Hematopoietic multipotent progenitor cell treated with erythropoietin and hydrocortisone succinate and interleukin-3 and kit ligand, for 6 days (in vitro differentiated cells): Measurements from ENCODE around the gene TTYH2.
"Not testable (repeated sequence)": the region's sequence is repeated elsewhere in the genome, so short reads cannot be mapped to it uniquely, and the experiment has no call there.

Experiments used
- DNase-seq: peaks from one replicate; pipeline ENCODE4 v3.0.0-alpha.2; 2015

Gene TTYH2

DNA sequence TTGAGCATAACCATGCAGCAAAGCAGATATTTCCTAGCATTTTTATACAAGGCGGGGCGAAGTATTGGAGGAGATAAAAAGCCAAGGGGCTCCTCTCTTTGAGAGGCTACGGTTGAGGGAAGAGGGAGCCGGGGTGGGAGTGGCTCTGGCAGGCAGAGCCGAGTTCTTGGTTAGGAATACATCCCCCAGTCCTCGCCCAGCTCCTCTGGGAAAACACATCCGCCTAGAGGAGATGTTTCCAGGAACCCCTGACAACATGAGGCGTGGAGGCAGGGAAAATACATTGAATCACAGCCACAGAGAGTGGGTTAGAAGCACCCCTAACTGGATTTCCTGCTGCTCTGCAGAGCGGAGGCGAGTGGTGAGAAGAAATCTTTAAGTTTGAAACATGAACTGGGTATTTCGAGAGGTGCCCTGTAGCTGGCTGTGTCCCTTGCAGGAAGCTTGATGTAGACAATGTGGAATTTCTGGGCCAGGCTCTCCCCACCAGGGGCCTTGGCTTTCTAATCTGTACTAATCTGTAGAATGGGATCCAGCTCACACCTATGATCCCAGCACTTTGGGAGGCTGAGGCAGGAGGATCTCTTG lies 27.3 kb downstream of the TTYH2 start:
- no peak for DNase-seq

DNA sequence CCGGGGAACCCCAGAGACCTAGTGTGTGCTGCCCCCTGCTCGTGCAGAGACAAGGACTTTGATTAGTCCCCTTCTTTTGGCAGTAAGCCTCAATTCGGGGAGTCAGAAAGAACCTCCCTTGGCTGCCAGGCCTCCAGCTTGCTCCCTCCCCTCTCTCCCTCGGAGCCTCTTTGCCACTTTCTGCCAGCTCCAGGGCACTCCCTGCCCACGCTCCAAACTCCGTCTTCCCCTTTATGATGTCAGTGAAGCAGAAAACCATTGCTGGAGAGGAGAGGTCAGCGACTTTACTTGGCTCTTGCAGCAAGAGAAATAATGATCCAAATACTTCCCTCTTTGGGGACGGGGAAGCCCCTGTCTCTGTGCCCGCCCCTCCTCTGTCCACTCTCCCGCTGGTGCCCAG lies 28.1 kb downstream of the TTYH2 start:
- no peak for DNase-seq

DNA sequence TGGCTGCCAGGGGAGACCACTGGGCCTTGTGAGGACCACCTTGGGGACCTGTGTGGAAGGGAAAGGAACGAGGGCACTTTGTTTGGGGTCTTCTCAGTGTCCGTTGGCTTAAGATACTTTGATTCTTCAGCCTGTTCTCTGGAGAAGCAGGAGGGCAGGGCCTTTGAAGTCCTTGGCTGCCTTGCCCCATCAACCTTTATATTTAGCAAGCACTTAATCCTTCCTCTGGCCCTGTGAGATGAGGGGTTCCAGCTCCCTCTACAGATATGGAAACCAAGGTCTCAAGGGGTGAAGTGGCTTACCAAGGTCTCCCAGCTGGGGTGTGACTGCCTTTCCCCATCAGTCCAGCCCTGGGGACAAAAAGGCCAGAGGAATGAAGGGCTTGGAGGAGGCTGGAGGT lies 28.5 kb downstream of the TTYH2 start:
- no peak for DNase-seq

DNA sequence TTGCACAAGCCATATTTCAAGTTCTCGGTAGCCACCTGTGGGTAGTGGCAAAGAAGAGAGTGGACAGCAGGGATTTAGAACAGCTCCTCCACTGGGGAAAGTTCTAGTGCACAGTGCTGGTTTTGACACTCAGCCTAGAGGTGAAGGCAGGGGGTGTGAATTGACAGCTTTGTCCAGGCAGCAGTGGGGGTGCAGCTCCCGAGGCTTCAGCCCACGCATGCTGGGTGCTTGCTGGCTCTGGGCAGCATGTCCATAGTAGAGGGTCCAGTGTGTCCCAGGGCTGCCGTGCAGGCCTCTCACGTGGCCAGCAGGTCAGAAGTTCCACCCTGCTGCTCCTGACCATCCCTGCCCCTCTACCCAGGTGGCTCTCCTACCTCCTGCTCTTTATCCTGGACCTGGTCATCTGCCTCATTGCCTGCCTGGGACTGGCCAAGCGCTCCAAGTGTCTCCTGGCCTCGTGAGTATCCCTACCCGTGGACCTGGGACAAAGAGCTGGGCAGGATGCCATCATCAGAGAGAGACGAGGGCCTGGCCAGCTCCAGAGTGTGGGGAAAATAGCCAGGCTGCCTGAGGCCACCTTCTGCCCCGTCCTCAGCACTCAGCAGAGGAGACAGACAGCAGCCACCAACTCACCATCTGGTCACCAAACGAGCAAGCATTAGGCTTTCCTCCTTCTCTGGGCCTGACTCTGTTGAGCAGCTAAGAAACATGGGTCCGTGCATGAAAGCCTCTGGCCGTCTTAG lies 29.8 kb downstream of the TTYH2 start:
- DNase-seq = no peak

DNA sequence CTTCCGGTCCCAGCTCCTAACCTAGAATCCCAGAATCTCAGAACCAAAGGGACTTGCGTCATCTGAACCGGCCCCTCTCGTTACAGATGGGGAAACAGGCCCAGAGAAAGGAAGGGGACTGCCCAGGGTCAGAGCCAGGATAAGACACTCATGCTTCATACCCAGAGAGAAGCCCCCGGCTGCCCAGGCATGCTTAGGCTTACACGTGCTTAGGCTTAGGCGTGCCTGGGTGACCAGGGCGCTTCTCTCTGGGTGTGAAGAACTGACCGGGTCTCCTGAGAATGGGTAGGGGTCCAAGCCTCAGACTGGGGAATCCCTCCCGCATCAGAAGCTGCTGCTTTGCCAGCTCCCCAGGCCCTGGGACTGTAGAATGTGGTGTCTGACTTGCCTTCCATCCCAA lies 30.8 kb downstream of the TTYH2 start:
- DNase-seq = no peak

DNA sequence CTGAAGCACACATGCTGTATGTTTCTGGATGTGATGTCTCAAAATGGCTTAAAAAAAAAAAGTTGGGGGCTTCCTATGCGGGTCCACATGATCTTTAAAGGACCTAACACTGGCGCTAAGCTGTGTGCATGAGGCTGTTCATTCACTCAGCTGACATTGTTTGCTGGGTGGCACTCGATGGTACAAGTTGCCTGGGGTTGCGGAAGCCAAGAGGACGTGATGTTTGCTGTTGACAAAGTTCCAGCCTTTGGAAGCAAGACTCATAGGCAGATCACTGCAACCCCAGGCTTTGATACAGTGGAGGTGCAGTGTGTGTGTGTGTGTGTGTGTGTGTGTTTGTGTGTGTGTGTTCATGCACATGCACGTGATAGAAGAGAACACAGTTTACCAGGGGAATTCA lies 31.2 kb downstream of the TTYH2 start:
- DNase-seq = no peak

DNA sequence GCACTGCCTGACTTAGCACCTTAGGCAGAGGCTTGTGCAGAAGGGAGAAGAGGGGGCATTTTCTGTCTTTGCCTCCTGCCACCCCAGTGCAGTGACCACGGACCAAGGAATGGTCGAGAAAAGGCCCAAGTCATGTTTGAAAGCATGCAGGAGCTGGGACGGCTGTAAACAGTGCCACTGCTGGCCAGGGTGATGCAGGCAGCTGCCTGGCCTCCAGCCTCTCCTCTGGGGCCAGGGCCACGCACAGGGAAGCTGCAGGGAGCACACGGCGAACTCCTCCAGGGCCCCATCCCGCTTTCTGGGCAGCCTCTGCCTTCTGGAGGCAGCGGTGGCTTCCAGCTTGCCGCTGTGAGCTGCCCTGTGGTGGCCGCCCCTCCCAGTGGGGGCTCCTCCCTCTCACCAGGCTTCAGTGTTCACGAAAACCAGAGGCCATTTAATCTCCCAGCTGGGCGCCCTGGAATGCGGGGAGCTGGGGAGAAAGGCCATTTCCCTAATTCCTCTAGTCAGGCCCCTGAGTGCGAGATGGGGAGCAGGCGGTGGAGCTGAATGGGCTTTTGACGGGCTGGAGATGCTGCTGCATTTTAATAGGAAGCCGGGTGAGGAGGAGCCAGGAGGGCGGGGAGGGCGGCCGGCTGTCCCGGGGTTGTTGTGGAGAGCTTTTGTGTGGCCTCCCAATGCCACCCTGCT lies 31.9 kb downstream of the TTYH2 start:
- no peak for DNase-seq

DNA sequence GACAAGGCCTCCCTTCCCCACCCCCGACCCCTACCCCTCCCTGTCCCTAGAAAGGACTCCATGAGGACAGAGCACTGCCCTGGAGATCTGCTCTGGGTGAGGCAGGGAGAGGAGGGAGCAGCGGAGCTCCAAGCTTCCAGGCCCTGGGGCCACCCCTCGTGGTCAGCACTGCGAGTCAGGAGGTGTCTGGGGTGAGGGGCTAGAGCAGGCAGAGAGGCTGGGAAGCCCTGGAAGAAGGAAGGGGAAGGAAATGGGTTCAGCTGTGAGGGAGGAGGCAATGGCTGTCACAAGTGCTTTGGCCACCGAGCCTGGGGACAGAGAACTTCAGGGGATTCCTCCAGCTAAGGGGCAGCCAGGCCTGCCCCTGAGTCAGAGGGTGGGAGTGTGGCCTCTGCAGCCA lies 32.5 kb downstream of the TTYH2 start:
- DNase-seq = no peak

DNA sequence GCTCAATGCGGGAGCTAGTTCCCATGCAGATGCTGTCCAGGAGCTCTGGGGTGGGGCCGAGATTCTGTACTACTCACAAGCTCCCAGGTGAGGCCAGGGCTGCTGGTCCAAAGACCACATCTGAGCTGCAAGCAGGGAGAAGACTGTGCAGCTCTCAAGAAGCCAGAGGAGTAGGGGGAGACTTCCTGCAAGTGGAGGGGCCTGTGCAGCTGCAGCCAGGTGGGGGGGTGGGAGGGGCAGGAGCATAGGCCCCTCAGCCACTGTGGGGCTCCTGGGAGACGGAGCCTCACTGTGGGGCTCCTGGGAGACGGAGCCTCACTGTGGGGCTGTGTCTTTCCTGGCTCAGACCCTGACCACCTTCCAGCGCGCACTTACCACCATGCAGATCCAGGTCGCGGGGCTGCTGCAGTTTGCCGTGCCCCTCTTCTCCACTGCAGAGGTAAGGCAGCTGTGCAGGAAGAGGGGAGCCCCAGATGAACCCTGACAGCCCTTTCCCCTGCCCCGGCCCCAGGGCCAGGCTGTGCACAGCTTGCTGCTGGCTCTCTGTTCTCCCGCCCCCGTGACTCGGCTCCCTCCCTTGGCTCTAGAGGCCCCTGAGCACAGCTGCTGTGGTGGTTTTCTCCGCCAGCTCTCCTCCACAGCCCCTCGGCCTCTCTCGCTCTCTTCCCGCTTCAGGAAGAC lies 36.4 kb downstream of the TTYH2 start:
- DNase-seq = no peak

DNA sequence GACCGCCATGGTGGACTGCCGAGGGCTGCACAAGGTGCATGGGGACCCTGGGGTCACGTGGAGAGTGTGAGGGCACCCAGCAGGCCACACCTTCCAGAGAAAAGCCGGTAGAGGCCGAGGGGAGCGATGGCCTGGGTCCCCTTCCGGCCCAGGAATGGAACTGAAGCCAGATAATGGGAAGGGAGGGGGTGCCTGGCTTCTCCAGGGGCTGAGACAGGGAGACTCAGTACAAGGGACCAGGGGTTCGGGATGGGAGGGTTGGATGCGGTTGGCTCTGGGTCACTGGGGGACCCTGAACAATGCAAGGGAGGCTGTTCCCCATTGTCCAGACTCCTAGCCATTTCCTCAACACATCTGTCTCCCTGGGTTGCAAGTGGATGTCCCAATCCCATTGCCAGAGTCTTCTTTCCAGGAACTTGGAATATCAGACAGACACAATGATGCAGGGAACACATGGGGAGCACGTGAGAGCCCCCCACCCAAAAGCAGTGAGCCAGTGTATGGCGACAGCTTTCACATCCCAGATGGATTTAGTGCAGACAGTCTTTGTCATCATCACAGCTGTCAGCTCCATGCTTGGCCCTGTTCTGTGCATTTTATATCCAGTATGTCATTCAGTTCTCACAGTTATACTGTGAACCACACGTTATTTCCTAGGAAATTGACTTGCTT lies 37.1 kb downstream of the TTYH2 start:
- no peak for DNase-seq

DNA sequence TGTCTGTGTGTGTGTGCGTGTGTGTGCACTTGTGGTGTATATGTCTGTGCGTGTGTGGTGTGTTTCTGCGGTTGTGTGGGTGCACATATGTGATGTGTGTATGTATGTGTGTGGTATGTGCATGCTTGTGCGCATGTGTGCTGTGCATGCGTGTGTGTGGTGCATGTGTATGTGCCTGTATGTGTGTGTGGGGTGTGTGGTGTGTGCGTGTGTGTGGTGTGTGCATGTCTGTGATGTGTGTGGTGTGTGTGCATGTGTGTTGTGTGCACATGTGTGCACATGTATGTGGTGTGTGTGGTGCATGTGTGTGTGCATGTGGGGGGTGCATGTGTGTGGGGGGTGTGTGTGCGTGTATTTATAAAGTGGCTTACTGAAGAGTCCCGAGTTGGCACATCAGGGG lies 37.7 kb downstream of the TTYH2 start:
- no peak for DNase-seq

DNA sequence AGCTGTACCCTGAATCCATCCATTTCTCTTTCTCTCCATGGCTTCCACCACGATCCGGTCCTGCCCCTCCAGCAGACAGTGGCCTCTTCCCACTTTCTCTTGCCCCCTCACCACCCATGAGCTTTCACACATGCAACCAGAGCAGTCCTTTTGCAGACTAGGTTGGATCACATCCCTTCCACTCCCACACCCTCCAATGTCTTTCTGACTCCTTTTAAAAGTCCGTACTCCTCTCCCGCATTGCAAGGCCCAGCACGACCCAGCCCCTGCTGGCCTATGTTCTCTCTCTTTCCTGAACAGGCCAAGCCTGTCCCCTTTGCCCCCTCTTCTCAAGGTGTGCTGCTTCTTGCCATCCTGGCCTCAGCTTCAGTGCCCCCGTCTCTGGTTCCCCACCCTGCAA lies 38.2 kb downstream of the TTYH2 start:
- DNase-seq = no peak

DNA sequence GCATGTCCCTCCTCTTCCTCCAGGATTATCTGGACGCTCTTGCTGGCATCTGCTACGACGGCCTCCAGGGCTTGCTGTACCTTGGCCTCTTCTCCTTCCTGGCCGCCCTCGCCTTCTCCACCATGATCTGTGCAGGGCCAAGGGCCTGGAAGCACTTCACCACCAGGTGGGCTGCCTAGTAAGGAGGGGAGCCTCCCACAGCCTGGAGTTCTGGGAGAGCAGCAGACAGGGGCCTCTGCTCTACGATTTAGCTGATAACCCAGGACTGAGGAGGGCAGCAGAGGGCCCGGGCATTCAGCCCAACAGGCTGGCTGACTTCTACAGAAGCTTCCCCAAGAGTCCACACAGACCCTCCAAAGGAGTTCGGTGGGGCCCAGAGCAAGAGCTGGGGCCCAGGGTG lies 38.8 kb downstream of the TTYH2 start:
- DNase-seq = peak; percentile 39

DNA sequence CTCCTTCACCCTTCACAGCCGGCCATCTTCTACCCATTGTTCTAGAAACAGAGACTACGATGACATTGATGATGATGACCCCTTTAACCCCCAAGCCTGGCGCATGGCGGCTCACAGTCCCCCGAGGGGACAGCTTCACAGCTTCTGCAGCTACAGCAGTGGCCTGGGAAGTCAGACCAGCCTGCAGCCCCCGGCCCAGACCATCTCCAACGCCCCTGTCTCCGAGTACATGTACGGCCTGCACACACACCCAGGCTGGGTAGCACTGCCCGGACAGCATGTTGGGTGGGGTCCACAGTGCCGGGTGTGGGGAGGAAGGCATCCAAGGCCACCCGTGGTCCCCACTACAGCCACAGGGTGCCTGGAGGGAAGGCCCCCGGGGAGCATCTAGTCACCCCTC lies 39.7 kb downstream of the TTYH2 start:
- DNase-seq = no peak

DNA sequence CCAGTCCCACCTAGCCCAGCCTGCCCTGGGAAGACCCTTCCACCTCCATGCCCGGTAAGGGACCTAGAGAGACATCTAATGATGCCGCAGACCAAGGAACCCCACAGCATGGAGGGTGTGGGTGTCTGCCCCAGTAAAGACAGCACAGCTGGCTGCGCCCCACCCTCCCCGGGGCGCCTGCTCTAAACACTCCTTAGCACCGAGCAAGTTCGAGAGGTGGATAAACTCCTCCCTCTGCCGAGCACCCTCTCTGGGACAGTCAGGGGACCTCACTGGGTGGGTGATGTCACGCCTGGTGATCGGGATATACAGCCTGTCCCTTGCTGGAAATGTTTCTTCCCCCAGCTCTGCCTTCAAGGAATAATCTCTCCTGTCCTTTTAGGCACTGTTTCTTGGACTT lies 43.9 kb downstream of the TTYH2 start:
- DNase-seq = no peak

DNA sequence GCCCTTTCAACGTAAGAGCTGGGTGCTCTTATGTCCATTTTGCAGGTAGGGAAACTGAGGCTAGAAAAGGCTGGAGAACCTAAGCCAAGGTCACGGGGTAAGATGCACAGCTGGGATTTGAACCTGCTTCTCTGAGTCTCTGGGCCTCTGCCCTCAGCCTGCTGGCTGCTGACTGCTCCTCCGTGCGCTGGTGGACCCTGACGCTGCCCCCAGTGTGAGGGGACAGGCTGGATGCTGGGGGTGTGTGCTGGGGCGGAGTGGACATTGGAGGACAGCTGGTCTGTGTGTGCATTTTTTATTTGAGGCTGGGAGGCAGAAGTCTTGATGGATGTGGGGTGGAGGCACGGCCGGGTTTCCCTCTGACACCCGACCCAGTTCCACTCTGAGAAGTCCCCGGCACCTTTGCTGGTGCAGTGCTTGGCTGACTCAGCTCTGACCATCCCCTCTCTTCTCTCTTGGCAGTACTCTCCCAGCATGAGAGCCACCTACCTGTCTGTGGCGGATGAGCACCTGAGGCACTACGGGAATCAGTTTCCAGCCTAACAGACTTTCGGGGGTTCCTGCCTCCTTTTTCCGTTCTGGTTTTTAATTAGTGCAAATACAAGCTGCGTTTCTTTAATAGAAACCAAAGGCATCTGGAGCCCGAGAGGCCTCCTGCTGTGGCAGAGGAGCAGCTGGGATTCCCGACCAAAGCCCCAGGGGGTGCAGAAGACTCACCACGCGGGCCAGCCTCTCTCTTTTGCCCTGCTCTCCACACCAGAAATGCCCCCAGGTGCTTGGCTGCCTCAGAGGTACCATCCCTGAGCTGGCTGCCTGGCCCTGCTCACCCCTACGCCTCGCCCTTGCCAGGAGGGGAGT lies 46.5 kb downstream of the TTYH2 start:
- DNase-seq = no peak

DNA sequence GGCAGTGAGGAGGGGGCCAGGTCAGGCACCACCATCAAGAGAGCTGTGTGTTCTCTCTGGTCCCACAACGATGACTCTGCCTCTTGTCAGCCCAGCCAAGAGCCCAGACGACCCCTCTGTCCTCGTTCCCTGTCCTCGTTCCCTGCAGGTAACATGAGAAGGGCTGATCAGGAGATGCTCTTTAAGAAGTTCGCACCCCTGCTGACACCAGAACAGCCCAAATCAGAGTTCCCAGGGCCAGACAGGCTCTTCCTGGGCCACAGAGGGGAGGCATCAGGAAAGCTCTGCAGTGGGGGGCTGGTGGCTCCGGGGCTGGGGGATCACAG lies 47.1 kb downstream of the TTYH2 start:
- DNase-seq = no peak

DNA sequence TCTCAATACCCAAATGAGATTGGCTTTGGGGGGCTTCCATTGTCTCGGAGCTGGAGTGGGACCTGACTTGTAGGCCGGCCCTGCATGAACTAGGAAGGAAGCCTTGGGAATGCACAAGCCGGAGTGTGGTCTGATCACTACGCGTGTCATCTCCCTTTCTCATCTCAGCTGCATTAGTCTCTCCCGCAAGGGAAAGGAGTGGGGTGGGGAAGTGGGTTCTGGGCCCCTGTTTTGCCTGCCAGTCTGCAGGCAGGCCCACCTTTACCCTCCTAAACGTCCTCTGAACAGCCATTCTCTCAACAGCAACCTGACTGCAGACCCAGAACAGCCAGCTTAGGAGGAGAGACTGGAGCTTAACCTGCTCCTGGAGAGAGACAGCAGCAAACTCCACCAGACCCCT lies 49.2 kb downstream of the TTYH2 start:
- no peak for DNase-seq

DNA sequence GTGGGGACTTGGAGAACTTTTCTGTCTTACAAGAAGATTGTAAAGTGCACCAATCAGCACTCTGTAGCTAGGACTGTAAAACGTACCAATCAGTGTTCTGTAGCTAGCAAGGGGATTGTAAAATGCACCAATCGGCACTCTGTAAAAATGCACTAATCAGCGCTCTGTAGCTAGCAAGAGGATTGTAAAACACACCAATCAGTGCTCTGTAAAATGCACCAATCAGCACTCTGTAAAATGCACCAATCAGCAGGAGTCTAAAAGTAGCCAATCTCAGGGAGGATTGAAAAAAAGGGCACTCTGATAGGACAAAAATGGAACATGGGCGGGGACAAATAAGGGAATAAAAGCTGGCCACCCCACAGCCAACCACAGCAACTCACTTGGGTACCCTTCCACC lies 53.7 kb downstream of the TTYH2 start:
- not testable (repeated sequence) for DNase-seq

DNA sequence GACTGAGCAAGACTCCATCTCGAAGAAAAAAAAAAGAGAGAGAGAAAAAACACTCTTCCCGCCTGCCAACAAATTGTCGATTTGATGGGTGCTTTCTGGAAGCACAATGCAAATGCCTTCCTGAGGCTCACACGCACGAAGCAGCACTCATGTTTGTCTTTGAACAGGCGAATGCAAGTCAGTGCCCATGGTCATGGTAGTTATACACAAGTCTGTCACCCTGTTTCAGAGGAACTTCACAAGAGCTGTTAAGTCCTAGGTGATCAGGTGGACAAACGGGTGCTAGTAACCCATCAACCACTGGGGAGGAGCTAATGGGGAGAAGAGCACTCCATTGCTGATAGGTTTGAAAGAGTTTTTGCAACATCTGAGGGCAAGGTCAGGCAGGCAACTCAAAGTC lies 54.2 kb downstream of the TTYH2 start:
- DNase-seq = no peak

DNA sequence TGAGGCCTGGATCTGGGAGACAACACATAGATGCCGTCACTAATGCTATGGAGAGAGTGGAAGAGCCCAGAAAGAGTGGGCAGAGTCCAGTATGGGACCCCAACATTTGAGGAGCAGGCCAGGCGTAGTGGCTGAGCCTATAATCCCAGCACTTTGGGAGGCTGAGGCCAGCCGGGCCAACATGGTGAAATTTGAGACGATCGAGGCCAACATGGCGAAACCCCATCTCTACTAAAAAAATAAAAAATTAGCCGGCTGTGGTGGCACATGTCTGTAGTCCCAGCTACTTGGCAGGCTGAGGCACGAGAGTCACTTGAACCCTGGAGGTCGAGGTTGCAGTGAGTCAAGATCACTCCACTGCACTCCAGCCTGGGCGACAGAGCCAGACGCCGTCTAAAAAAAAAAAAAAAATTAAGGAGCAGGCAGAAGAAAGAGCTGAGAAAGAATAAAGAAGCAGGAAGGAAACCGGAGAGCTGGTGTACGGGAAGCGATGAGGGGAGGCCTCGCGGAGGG lies 54.7 kb downstream of the TTYH2 start:
- no peak for DNase-seq

DNA sequence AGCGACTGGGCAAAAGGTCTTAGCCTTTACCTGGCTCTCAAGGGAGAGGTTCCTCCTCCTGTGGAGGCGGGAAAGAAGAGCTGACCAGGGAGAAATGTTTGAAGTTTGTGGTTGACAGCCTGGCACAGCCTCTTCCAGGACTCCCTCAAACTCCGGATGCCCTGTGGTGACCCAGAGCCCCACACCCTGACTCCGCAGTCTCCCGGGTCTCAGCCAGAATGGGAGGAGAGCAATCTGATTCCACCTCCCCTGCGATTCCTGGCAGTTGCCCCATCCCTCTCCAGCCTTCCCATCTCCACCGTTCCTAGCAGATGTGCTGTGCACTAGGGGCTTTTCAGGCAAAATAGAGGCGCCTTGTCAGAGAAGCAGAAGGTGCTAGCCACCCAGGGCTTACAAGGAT lies 55.2 kb downstream of the TTYH2 start:
- DNase-seq = no peak
